ENCODE data around the gene AP2A1. TPM values are rescaled to one million over a fixed set of nuclear protein-coding genes. Genes with fewer than 3 reads are reported as not detected.
"Not testable (repeated sequence)": the region's sequence is repeated elsewhere in the genome, so short reads cannot be mapped to it uniquely, and the experiment has no call there.

The AP2A1 gene
- polyA plus RNA-seq, 1 donor from 2014 or later, result 40.8 TPM

- Histone ChIP-seq H3K36me3 (ENCODE audit: insufficient read depth, low read length) (no peaks in the 10 kb centered on the region), H3K4me3 (ENCODE audit: low read length) (no peak overlapping the region), H3K27me3 (ENCODE audit: insufficient read depth, low read depth, low read length) (no peaks in the 10 kb centered on the region), H4K20me1 (ENCODE audit: insufficient read depth) (no peaks in the 10 kb centered on the region), H3F3A (ENCODE audit: insufficient read depth, low read length, poor library complexity, severe bottlenecking) (no peaks in the 10 kb centered on the region), H3K9me3 (ENCODE audit: low read length) (no peaks in the 10 kb centered on the region), H3K9ac (ENCODE audit: low read length) (no peak overlapping the region), H3K9me2 (ENCODE audit: insufficient read depth, low read length) (no peaks in the 10 kb centered on the region), H3K79me2 (replicated peaks; ENCODE audit: insufficient read depth, low read length) (no peaks in the 10 kb centered on the region), H3K4me2 (ENCODE audit: low read length) (no peak overlapping the region), H2AFZ (ENCODE audit: low read depth, low read length) (no peak overlapping the region), H3K27ac (ENCODE audit: low read length) (no peak overlapping the region)
- TF ChIP-seq RAD21 (conservative IDR thresholded peaks at IDR 0.05), result no peak
- no peak for TF ChIP-seq SMC3 (conservative IDR thresholded peaks at IDR 0.05; ENCODE audit: poor library complexity)
- no peak for TF ChIP-seq EZH2 (IDR thresholded peaks at IDR 0.05; ENCODE audit: borderline replicate concordance, insufficient read depth, low read length, poor library complexity, severe bottlenecking)
- TF ChIP-seq POLR2AphosphoS5 (IDR thresholded peaks at IDR 0.05), result no peak
- TF ChIP-seq TAF1 (IDR thresholded peaks at IDR 0.05; ENCODE audit: low read depth), result no peak
- TF ChIP-seq, protein P1, sequence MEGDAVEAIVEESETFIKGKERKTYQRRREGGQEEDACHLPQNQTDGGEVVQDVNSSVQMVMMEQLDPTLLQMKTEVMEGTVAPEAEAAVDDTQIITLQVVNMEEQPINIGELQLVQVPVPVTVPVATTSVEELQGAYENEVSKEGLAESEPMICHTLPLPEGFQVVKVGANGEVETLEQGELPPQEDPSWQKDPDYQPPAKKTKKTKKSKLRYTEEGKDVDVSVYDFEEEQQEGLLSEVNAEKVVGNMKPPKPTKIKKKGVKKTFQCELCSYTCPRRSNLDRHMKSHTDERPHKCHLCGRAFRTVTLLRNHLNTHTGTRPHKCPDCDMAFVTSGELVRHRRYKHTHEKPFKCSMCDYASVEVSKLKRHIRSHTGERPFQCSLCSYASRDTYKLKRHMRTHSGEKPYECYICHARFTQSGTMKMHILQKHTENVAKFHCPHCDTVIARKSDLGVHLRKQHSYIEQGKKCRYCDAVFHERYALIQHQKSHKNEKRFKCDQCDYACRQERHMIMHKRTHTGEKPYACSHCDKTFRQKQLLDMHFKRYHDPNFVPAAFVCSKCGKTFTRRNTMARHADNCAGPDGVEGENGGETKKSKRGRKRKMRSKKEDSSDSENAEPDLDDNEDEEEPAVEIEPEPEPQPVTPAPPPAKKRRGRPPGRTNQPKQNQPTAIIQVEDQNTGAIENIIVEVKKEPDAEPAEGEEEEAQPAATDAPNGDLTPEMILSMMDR (IDR thresholded peaks at IDR 0.05; ENCODE audit: poor library complexity, severe bottlenecking), result no peak
- no peak for TF ChIP-seq REST (IDR thresholded peaks at IDR 0.05; ENCODE audit: borderline replicate concordance)
- no peak for TF ChIP-seq MXI1 (conservative IDR thresholded peaks at IDR 0.05; ENCODE audit: poor library complexity, severe bottlenecking)
- TF ChIP-seq EP300 (conservative IDR thresholded peaks at IDR 0.05; ENCODE audit: poor library complexity, severe bottlenecking), result no peak
These were observed 47.8 kb upstream of the AP2A1 start for GRCh38 chr19:49718991-49719390.

- not testable (repeated sequence) for H3K4me2 ChIP-seq (ENCODE audit: low read length); H3K79me2 ChIP-seq (replicated peaks; ENCODE audit: insufficient read depth, low read length); H4K20me1 ChIP-seq (ENCODE audit: insufficient read depth); H3K36me3 ChIP-seq (ENCODE audit: insufficient read depth, low read length); H3K9me2 ChIP-seq (ENCODE audit: insufficient read depth, low read length); H3K9me3 ChIP-seq (ENCODE audit: low read length); H3K9ac ChIP-seq (ENCODE audit: low read length); H3F3A ChIP-seq (ENCODE audit: insufficient read depth, low read length, poor library complexity, severe bottlenecking); H2AFZ ChIP-seq (ENCODE audit: low read depth, low read length); H3K27ac ChIP-seq (ENCODE audit: low read length); H3K4me3 ChIP-seq (ENCODE audit: low read length); H3K27me3 ChIP-seq (ENCODE audit: insufficient read depth, low read depth, low read length)
These were observed 47.4 kb upstream of the AP2A1 start for GRCh38 chr19:49719420-49719819.

All from neural cell (in vitro differentiated cells).